ENCODE measurements around the gene CACNG6.

- TF ChIP-seq CTCF (conservative IDR thresholded peaks at IDR 0.05; ENCODE audit: low read length) (no peak), EZH2phosphoT487 (IDR thresholded peaks at IDR 0.05; ENCODE audit: borderline replicate concordance, low read depth, low read length) (no peak)
These were observed 24.5 kb upstream of the CACNG6 start for GRCh38 chr19:53966931-53967330.
